Measurements from ENCODE around the gene AATK. TPM values are rescaled to one million over a fixed set of nuclear protein-coding genes. Genes with fewer than 3 reads are reported as not detected.

AATK gene
- total and polyA plus RNA-seq, 2 donors (not counting 3 experiments of a cell fraction or from before 2014, with no cell fraction given): 0.69 to 1.00 TPM

DNA sequence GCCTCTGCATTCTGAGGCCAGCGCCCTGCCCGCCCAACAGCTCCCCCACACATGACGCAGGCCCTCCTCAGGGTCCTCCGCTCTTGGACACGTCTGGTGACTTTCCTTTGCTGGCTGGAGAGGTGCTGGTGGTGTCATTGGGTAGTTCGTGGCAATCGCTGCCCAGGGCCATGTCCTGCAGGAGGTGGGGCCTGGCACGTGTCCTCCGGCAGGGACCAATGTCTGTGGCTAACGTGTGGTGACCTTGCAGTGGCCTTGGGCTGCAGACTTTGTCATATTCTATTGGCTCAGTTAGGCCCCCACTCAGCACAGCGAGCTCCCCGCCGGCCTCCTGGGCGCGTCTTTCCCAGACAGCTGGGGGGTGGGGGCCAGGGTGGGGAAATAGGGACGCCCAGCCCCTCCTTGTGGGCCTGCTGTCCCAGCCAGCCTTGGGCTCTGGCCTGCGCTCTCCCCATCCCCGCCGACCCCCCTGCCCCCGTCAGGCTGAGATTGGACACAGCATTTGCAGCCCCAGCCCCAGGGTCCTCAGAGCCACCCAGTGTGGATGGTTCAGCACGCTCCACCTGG lies 52.8 kb downstream of the AATK start:
- FAIRE-seq: no peak
- no peaks in the 10 kb centered on the region for H3K27me3 ChIP-seq (ENCODE audit: control insufficient read depth in 2 of 2, insufficient read depth in 2 of 2, low read length in 2 of 2)
- intact Hi-C loops (cut with micrococcal nuclease): no loop called here
- no TSS peak for BruUV-seq (replicated peaks)
- H3K36me3 ChIP-seq (ENCODE audit: control insufficient read depth in 2 of 2, extremely low read depth in 1 of 2, insufficient read depth in 2 of 2, low read length in 2 of 2): no peaks in the 10 kb centered on the region
- dilution Hi-C loops (cut with MboI; ENCODE audit: extremely low pct_ligation_motif_present, low sequenced_read_pairs): no loop called here
- DNase-seq (ENCODE audit: low read depth, low spot score): no peak
- no peak overlapping the region for H3K27ac ChIP-seq (ENCODE audit: insufficient read depth, low read depth, low read length)
- no peak overlapping the region for H3K4me2 ChIP-seq (ENCODE audit: insufficient read depth, low read length)
- H3K9me3 ChIP-seq (replicated peaks; ENCODE audit: control insufficient read depth, insufficient read depth, low read length): no peaks in the 10 kb centered on the region
- ChIA-PET POLR2A (no interaction called here), CTCF (interaction anchor here (1.4 kb wide), 1 partner anchor 12 kb away, joined by 3 read pairs; no protein-coding TSS in a partner anchor)
- H3K9ac ChIP-seq (replicated peaks; ENCODE audit: extremely low read depth, insufficient read depth, low read length): no peak overlapping the region
- H3K79me2 ChIP-seq (ENCODE audit: control insufficient read depth, insufficient read depth, low read length): no peaks in the 10 kb centered on the region
- no peak overlapping the region for H3K4me3 ChIP-seq (replicated peaks in 1 of 3; ENCODE audit: insufficient read depth in 1 of 3, low read depth in 1 of 3, low read length in 3 of 3)
- H3K4me1 ChIP-seq (ENCODE audit: control insufficient read depth, extremely low read depth, insufficient read depth, low read length): no peaks in the 10 kb centered on the region
- TF ChIP-seq POLR2A (IDR thresholded peaks at IDR 0.05; ENCODE audit: low read depth, low read length) (no peak), GATA2 (IDR thresholded peaks at IDR 0.05; ENCODE audit: insufficient read depth, insufficient read length, low read depth, low read length) (no peak), MYC (IDR thresholded peaks at IDR 0.05; ENCODE audit: low read depth, low read length) (no peak), CTCF (IDR thresholded peaks at IDR 0.05; ENCODE audit: extremely low read depth in 1 of 2, insufficient read depth in 1 of 2, low read depth in 1 of 2, low read length in 2 of 2) (no peak), EZH2 (IDR thresholded peaks at IDR 0.05; ENCODE audit: borderline replicate concordance, low read depth, low read length, severe bottlenecking) (no peak), MAX (IDR thresholded peaks at IDR 0.05; ENCODE audit: insufficient read depth, insufficient read length) (no peak), FOS (IDR thresholded peaks at IDR 0.05; ENCODE audit: borderline replicate concordance, insufficient read depth, low read length) (no peak), POLR2AphosphoS5 (IDR thresholded peaks at IDR 0.05; ENCODE audit: insufficient read depth, low read depth, low read length) (no peak), JUN (IDR thresholded peaks at IDR 0.05; ENCODE audit: borderline replicate concordance, insufficient read depth, insufficient read length, low read depth) (no peak)
- no peaks in the 10 kb centered on the region for H3K9me1 ChIP-seq (replicated peaks; ENCODE audit: control insufficient read depth, extremely low read depth, insufficient read depth, low read length)
- no peaks in the 10 kb centered on the region for H4K20me1 ChIP-seq (replicated peaks; ENCODE audit: control insufficient read depth, extremely low read depth, insufficient read depth, low read length)
- no peak overlapping the region for H2AFZ ChIP-seq (ENCODE audit: low read depth, low read length)

Measured in endothelial cell of umbilical vein (primary cell).